Measurements from ENCODE around the gene STX19.
A peak's percentile ranks its signal among the peaks of the same experiment; 100 is the strongest.
"Not testable (repeated sequence)": the region's sequence is repeated elsewhere in the genome, so short reads cannot be mapped to it uniquely, and the experiment has no call there.

The STX19 gene

DNA sequence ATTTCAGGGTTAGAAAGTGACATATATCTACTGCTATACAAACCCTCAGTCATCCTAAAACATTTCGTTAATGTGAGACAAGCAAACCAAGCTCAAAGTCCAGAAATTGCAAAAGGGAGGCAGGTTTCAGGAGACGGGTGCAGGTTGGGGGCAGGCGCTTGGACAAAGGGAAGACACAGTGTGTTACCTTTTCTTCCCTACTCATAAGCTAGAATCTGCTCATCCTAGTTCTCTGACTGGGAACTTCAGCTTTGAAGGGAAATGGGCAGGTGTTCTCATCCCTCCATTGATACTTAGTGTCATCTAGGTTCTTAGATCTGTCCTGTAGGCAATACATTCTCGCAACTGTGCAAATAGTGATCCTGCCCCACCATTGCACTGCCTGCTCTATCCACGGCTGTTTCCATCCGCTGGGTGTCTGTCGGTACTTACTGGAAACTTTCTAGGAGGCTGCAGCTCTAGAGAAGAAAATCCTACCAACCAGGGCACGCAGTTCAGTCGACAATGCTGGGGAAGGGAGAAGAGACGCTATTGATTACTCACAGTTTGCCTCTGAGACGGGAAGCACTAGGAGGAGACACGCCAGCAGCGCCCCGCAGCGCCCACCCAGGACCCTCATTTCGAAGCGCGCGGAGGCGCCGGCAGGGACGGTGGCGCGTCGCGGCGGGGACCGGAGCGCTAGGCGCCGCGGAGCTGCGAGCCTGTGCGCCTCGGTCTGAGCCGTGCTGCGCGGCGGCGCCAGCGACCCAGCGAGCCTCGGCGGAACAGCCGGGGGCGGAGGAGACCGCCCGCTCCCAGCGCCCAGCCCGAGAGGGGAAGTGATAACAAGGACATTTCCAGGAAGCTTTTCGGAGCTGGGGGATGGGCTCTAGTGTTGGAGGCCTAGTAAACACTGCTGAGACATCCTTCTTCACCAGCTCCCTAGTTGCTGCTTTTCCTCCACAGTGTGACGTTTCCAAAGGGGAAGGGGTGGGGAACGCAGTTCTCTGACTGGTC is 55.0 kb downstream of the STX19 start, which contains the start of gene PROS1:
Gene PROS1, minus strand, starts transcription at position 766 of the 996 bp plus-strand sequence. Its CDS starts 147 bp downstream, at position 619.
- peak in 1 of 2 donors; percentile 31 for DNase-seq (ENCODE audit: low read depth in 2 of 2)

DNA sequence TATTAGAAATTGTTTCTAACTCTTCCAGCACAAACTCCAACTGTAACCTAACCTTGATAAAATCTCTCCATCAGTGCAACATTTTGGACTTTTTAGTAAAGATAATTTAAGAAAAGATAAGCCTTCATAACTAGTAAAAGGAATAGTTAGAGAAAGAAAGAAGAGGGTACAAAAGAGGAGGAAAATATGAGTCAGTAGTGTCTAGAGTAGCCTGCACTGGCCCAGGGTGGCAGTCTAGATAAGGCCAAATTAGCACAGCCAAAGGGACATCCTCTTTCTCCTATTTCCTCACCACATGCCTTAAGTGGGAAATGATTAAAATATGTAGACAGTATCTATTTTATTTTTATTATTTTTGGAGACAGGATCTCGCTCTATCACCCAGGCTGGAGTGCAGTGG is 58.4 kb downstream of the STX19 start:
- no peak for DNase-seq (ENCODE audit: low read depth in 2 of 2)

GRCh38 chr3:93969443-93969842 is 59.0 kb downstream of the STX19 start:
- no peak for DNase-seq (ENCODE audit: low read depth in 2 of 2)

DNA sequence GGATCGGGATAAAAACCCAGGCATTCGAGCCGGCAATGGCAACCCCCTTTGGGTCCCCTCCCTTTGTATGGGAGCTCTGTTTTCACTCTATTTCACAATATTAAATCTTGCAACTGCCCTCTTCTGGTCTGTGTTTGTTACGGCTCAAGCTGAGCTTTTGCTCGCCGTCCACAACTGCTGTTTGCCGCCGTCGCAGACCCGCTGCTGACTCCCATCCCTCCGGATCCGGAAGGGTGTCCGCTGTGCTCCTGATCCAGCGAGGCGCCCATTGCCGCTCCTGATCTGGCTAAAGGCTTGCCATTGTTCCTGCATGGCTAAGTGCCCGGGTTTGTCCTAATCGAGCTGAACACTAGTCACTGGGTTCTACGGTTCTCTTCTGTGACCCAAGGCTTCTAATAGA is 63.3 kb downstream of the STX19 start:
- not testable (repeated sequence) for DNase-seq (ENCODE audit: low read depth in 2 of 2)
